NCI-H510A treated with DMSO at 0.1 percent for 48 hours (cell line): ENCODE measurements around the gene GNA15.

Experiments used
- DNase-seq: peaks from one replicate; lab custom pipeline; 2025; lab: John Stamatoyannopoulos, UW

Gene GNA15

GRCh38 chr19:3208317-3209207, 72.7 kb downstream of the GNA15 start:
- DNase-seq: no peak

- DNase-seq: no peak
These were observed 74.6 kb downstream of the GNA15 start for GRCh38 chr19:3210347-3211017.

GRCh38 chr19:3211191-3211590, 75.4 kb downstream of the GNA15 start:
- DNase-seq: no peak

- no peak for DNase-seq
These were observed 77.3 kb downstream of the GNA15 start for GRCh38 chr19:3213159-3213558.
